IMR-90 (cell line): ENCODE data around the gene MAP3K7CL. TPM values are rescaled to one million over a fixed set of nuclear protein-coding genes. Genes with fewer than 3 reads are reported as not detected.

Experiments
- ATAC-seq: fragments of 200-7000 bp; cut with Tn5 transposase; 2 replicates; pipeline ENCODE4 v1.9.1; 2020; ENCODE audit warnings: low read depth, mild to moderate bottlenecking, moderate library complexity
- BruUV-seq: library from RNA; stranded (reverse); fragments of 400-500 nt; replicated peaks from 2 replicates; lab custom pipeline; 2021; lab: Mats Ljungman, UMichigan
- CTCF ChIA-PET: fragments of 300-600 bp; formaldehyde crosslinking; extraction: SDS; loops from one replicate; lab custom pipeline; 2021; ENCODE audit warnings: antibody characterized with exemption; lab: Yijun Ruan, JAX
- POLR2A ChIA-PET: fragments of 300-600 bp; sonication (Branson Sonifier 250); formaldehyde crosslinking; loops from one replicate; lab custom pipeline; 2022; ENCODE audit warnings: antibody characterized with exemption; ENCODE audit not compliant: unreplicated experiment; lab: Charles Lee
- DNase-seq: peaks from one replicate; pipeline ENCODE4 v3.0.0; 2013
- H2AFZ ChIP-seq: replicated peaks from 2 replicates; pipeline ENCODE3; 2013; ENCODE audit warnings: low read length, mild to moderate bottlenecking; ENCODE audit not compliant: poor library complexity
- H2AK5ac ChIP-seq: 2 replicates; pipeline ENCODE4 v1.6.1; 2013; ENCODE audit warnings: low read depth, low read length, inconsistent platforms
- H2AK9ac ChIP-seq: replicated peaks from 2 replicates; pipeline ENCODE3; 2013; ENCODE audit warnings: mild to moderate bottlenecking, low read depth, low read length, moderate library complexity; ENCODE audit not compliant: poor library complexity
- H2BK120ac ChIP-seq: 2 replicates; pipeline ENCODE4 v1.6.1; 2013; ENCODE audit warnings: low read depth, low read length, inconsistent platforms
- H2BK15ac ChIP-seq: 3 replicates; pipeline ENCODE4 v1.6.1; 2013; ENCODE audit warnings: low read depth, low read length, inconsistent platforms
- H2BK20ac ChIP-seq: 2 replicates; pipeline ENCODE4 v1.6.1; 2013; ENCODE audit warnings: low read depth, mild to moderate bottlenecking, inconsistent platforms, low read length, moderate library complexity
- H2BK5ac ChIP-seq: 2 replicates; pipeline ENCODE4 v1.6.1; 2013; ENCODE audit warnings: mild to moderate bottlenecking, low read depth, low read length, inconsistent platforms; ENCODE audit not compliant: poor library complexity, severe bottlenecking
- H3K14ac ChIP-seq: replicated peaks from 2 replicates; pipeline ENCODE4 v1.6.1; 2013; ENCODE audit warnings: low read depth, low read length, inconsistent platforms
- H3K18ac ChIP-seq: 2 replicates; pipeline ENCODE4 v1.6.1; 2013; ENCODE audit warnings: low read depth, low read length, control low read depth
- H3K23ac ChIP-seq: 2 replicates; pipeline ENCODE4 v1.6.1; 2013; ENCODE audit warnings: low read depth, low read length, inconsistent platforms
- H3K27ac ChIP-seq: 2 replicates; pipeline ENCODE4 v1.5.1; 2013; ENCODE audit warnings: mild to moderate bottlenecking, control low read depth, low read length; ENCODE audit not compliant: insufficient read depth
- H3K27me3 ChIP-seq: 2 replicates; pipeline ENCODE4 v1.6.1; 2013; ENCODE audit warnings: low read length; ENCODE audit not compliant: control insufficient read depth, insufficient read depth
- H3K36me3 ChIP-seq: 2 replicates; pipeline ENCODE4 v1.6.1; 2013; ENCODE audit warnings: low read length, mixed read lengths; ENCODE audit not compliant: control insufficient read depth, insufficient read depth
- H3K4ac ChIP-seq: 2 replicates; pipeline ENCODE4 v1.6.1; 2013; ENCODE audit warnings: low read depth, low read length, inconsistent platforms
- H3K4me1 ChIP-seq: 2 replicates; pipeline ENCODE4 v1.6.1; 2013; ENCODE audit warnings: low read length, mixed read lengths; ENCODE audit not compliant: control insufficient read depth, insufficient read depth
- H3K4me2 ChIP-seq: 2 replicates; pipeline ENCODE4 v1.6.1; 2013; ENCODE audit warnings: low read depth, mild to moderate bottlenecking, control low read depth, low read length, moderate library complexity
- H3K4me3 ChIP-seq: 2 replicates; pipeline ENCODE4 v1.5.1; 2013; ENCODE audit warnings: low read depth, mild to moderate bottlenecking, control low read depth, low read length, moderate library complexity; ENCODE audit not compliant: insufficient read depth
- H3K56ac ChIP-seq: 2 replicates; pipeline ENCODE4 v1.6.1; 2013; ENCODE audit warnings: low read length, inconsistent platforms; ENCODE audit not compliant: insufficient read depth; ENCODE audit errors: extremely low read depth
- H3K79me1 ChIP-seq, 2 experiments: 2 replicates each; pipeline ENCODE4 v1.6.1; 2013; ENCODE audit warnings: low read length in 2 of 2, inconsistent platforms in 1 of 2, low read depth in 1 of 2
- H3K9ac ChIP-seq: 2 replicates; pipeline ENCODE4 v1.6.1; 2013; ENCODE audit warnings: low read depth, low read length, control low read depth
- H3K9me1 ChIP-seq: 2 replicates; pipeline ENCODE4 v1.6.1; 2013; ENCODE audit warnings: low read length, inconsistent platforms; ENCODE audit not compliant: insufficient read depth
- H3K9me3 ChIP-seq: 2 replicates; pipeline ENCODE4 v1.6.1; 2013; ENCODE audit warnings: low read length; ENCODE audit not compliant: control insufficient read depth, insufficient read depth
- H4K20me1 ChIP-seq: 2 replicates; pipeline ENCODE4 v1.6.1; 2013; ENCODE audit warnings: low read length, inconsistent platforms; ENCODE audit not compliant: insufficient read depth
- H4K5ac ChIP-seq: 2 replicates; pipeline ENCODE4 v1.6.1; 2013; ENCODE audit warnings: mild to moderate bottlenecking, low read depth, low read length, control low read depth
- H4K8ac ChIP-seq, 2 experiments: 2 replicates each; pipeline ENCODE4 v1.6.1; 2013; ENCODE audit warnings: low read depth in 2 of 2, low read length in 2 of 2, control low read depth in 1 of 2, inconsistent platforms in 1 of 2
- H4K91ac ChIP-seq: 2 replicates; pipeline ENCODE4 v1.6.1; 2013; ENCODE audit warnings: low read depth, low read length, inconsistent platforms; ENCODE audit not compliant: insufficient read depth
- BHLHE40 ChIP-seq: fragments of 150-350 bp; IDR thresholded peaks from 2 replicates; pipeline ENCODE4 v1.6.1; 2016; ENCODE audit warnings: mild to moderate bottlenecking, low read depth, low read length
- CEBPB ChIP-seq: IDR thresholded peaks from 2 replicates; pipeline ENCODE4 v1.6.1; 2012; ENCODE audit warnings: low read depth, low read length, improper control_type of control experiment
- CHD1 ChIP-seq: IDR thresholded peaks from 2 replicates; pipeline ENCODE4 v1.6.1; 2012; ENCODE audit warnings: low read depth, low read length, improper control_type of control experiment
- FOS ChIP-seq: fragments of 150-350 bp; IDR thresholded peaks from 2 replicates; pipeline ENCODE4 v1.6.1; 2016; ENCODE audit warnings: low read depth, low read length
- MAFK ChIP-seq: IDR thresholded peaks from 2 replicates; pipeline ENCODE4 v1.6.1; 2012; ENCODE audit warnings: low read depth, low read length, improper control_type of control experiment
- MXI1 ChIP-seq: IDR thresholded peaks from 2 replicates; pipeline ENCODE4 v1.6.1; 2012; ENCODE audit warnings: low read depth, mild to moderate bottlenecking, low read length, moderate library complexity, borderline replicate concordance
- POLR2A ChIP-seq: IDR thresholded peaks from 2 replicates; pipeline ENCODE4 v1.6.1; 2012; ENCODE audit warnings: mild to moderate bottlenecking, low read depth, low read length
- RAD21 ChIP-seq: IDR thresholded peaks from 2 replicates; pipeline ENCODE4 v1.6.1; 2012; ENCODE audit warnings: low read length, improper control_type of control experiment
- RCOR1 ChIP-seq: IDR thresholded peaks from 2 replicates; pipeline ENCODE4 v1.6.1; 2012; ENCODE audit warnings: mild to moderate bottlenecking, low read length, improper control_type of control experiment; ENCODE audit not compliant: insufficient replicate concordance
- RFX5 ChIP-seq: IDR thresholded peaks from 2 replicates; pipeline ENCODE4 v1.8.0; 2012; ENCODE audit warnings: low read depth, mild to moderate bottlenecking, low read length, moderate library complexity
- SMC3 ChIP-seq: fragments of 150-350 bp; IDR thresholded peaks from 2 replicates; pipeline ENCODE4 v1.6.1; 2016; ENCODE audit warnings: low read depth, mild to moderate bottlenecking, antibody characterized with exemption, low read length, moderate library complexity
- WGBS, 2 experiments: methylation state at CpG; one replicate each; pipeline versions ENCODE4 v1.1.5 to v1.1.7; 2013; ENCODE audit warnings: missing lambda C conversion rate in 2 of 2; ENCODE audit not compliant: insufficient read length in 1 of 2; ENCODE audit errors: extremely low coverage in 2 of 2; 5-methylcytosine and 5-hydroxymethylcytosine counted together
- dilution Hi-C: fragments of 300-500 bp; cut with HindIII; formaldehyde crosslinking; loops from one replicate; pipeline ENCODE4 v1.14.3; 2018; ENCODE audit warnings: low sequenced_read_pairs; ENCODE audit not compliant: unreplicated experiment
- in situ Hi-C: fragments of 300-500 bp; cut with MboI; formaldehyde crosslinking; loops from 3 replicates; pipeline ENCODE4 v1.14.3; 2019; ENCODE audit warnings: low sequenced_read_pairs, inconsistent platforms, mixed read lengths
- intact Hi-C: fragments of 100-400 bp; cut with micrococcal nuclease; formaldehyde crosslinking; loops from 2 replicates; pipeline ENCODE4 v1.10.0; 2022
- polyA plus RNA-seq, 3 experiments: library from polyadenylated mRNA; depleted of rRNA; stranded (reverse); fragments of >200 nt; gene quantifications; 2 replicates each; pipeline ENCODE4 v1.2.3, GENCODE V29; 2012; ENCODE audit warnings: low replicate concordance in 1 of 3
- total RNA-seq: library from RNA; depleted of rRNA; stranded (reverse); fragments of >200 nt; gene quantifications from 2 replicates; pipeline ENCODE4 v1.2.3, GENCODE V29; 2012
- TF ChIP-seq, protein P1 (sequence below): fragments of 150-350 bp; IDR thresholded peaks from 2 replicates; pipeline ENCODE4 v1.6.1; 2017; ENCODE audit warnings: mild to moderate bottlenecking, antibody characterized with exemption, low read length, low read depth
- TF ChIP-seq, protein P2 (sequence below): conservative IDR thresholded peaks from 2 replicates; pipeline ENCODE4 v1.5.1; 2012; ENCODE audit warnings: mild to moderate bottlenecking, low read depth, low read length, improper control_type of control experiment
- TF ChIP-seq, protein P3 (sequence below): fragments of 150-350 bp; IDR thresholded peaks from 2 replicates; pipeline ENCODE4 v1.6.1; 2016; ENCODE audit warnings: low read depth, mild to moderate bottlenecking, low read length, moderate library complexity, borderline replicate concordance

MAP3K7CL gene
- total and polyA plus RNA-seq, 2 of the 4 experiments (the other 2 are of a cell fraction): 21.0 to 22.3 TPM

DNA sequence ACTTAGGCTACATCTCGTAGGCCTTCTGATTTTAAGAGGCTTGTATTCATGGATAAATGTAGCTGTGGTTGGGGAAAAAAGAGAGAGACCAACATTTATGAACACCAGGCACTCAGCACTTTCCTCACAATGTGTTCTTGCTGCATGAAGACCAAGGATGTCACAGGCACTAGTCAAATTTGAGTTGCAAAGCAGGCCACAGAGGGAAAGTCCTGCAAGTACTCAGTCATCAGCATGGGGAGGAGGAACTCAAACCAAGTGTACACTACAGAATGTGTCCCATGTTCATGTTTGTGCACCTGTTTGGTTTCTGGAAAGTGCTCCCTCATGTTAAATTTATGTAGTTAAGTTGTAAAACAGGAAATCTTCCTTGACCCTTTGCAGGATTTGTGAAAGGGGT, 8.7 kb upstream of the MAP3K7CL start:
- no peak overlapping the region for H4K8ac ChIP-seq
- no peaks in the 10 kb centered on the region for H3K9me1 ChIP-seq
- ChIA-PET CTCF (no interaction called here), POLR2A (no interaction called here)
- dilution Hi-C loops: no loop called here
- no peak overlapping the region for H3K23ac ChIP-seq
- DNase-seq: no peak
- H3K4me3 ChIP-seq: no peak overlapping the region
- no peak overlapping the region for H4K91ac ChIP-seq
- H2AK5ac ChIP-seq: no peak overlapping the region
- H3K9me3 ChIP-seq: no peaks in the 10 kb centered on the region
- intact Hi-C loops: no loop called here
- H3K27me3 ChIP-seq: no peaks in the 10 kb centered on the region
- H3K4me1 ChIP-seq: no peaks in the 10 kb centered on the region
- no peak overlapping the region for H2BK15ac ChIP-seq
- no peak overlapping the region for H3K4ac ChIP-seq
- H2BK120ac ChIP-seq: no peak overlapping the region
- BruUV-seq: no TSS peak
- no peak overlapping the region; the same call in 1 of the 2 replicates for H2BK20ac ChIP-seq
- WGBS, 2 experiments: no CpG with 5 or more reads among the region's 1 CpG
- no peak overlapping the region for H3K18ac ChIP-seq
- in situ Hi-C loops: no loop called here
- 0 out of 2 replicates have a peak overlapping the region, but pooled peaks have one; percentile 39 for H3K14ac ChIP-seq
- no peak for ATAC-seq
- H2AK9ac ChIP-seq: no peak overlapping the region
- no peak overlapping the region for H4K5ac ChIP-seq
- no peak overlapping the region for H2BK5ac ChIP-seq
- H3K9ac ChIP-seq: no peak overlapping the region
- H4K20me1 ChIP-seq: no peaks in the 10 kb centered on the region
- TF ChIP-seq FOS (no peak), CEBPB (no peak), BHLHE40 (no peak), RAD21 (no peak), SMC3 (no peak), RFX5 (no peak), MAFK (no peak), RCOR1 (no peak), CHD1 (no peak), POLR2A (no peak), MXI1 (no peak)
- TF ChIP-seq, protein P1, sequence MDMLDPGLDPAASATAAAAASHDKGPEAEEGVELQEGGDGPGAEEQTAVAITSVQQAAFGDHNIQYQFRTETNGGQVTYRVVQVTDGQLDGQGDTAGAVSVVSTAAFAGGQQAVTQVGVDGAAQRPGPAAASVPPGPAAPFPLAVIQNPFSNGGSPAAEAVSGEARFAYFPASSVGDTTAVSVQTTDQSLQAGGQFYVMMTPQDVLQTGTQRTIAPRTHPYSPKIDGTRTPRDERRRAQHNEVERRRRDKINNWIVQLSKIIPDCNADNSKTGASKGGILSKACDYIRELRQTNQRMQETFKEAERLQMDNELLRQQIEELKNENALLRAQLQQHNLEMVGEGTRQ: no peak
- TF ChIP-seq, protein P2, sequence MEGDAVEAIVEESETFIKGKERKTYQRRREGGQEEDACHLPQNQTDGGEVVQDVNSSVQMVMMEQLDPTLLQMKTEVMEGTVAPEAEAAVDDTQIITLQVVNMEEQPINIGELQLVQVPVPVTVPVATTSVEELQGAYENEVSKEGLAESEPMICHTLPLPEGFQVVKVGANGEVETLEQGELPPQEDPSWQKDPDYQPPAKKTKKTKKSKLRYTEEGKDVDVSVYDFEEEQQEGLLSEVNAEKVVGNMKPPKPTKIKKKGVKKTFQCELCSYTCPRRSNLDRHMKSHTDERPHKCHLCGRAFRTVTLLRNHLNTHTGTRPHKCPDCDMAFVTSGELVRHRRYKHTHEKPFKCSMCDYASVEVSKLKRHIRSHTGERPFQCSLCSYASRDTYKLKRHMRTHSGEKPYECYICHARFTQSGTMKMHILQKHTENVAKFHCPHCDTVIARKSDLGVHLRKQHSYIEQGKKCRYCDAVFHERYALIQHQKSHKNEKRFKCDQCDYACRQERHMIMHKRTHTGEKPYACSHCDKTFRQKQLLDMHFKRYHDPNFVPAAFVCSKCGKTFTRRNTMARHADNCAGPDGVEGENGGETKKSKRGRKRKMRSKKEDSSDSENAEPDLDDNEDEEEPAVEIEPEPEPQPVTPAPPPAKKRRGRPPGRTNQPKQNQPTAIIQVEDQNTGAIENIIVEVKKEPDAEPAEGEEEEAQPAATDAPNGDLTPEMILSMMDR: no peak
- TF ChIP-seq, protein P3, sequence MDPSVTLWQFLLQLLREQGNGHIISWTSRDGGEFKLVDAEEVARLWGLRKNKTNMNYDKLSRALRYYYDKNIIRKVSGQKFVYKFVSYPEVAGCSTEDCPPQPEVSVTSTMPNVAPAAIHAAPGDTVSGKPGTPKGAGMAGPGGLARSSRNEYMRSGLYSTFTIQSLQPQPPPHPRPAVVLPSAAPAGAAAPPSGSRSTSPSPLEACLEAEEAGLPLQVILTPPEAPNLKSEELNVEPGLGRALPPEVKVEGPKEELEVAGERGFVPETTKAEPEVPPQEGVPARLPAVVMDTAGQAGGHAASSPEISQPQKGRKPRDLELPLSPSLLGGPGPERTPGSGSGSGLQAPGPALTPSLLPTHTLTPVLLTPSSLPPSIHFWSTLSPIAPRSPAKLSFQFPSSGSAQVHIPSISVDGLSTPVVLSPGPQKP: no peak
- H3K36me3 ChIP-seq: no peaks in the 10 kb centered on the region
- H3K4me2 ChIP-seq: no peak overlapping the region
- no peaks in the 10 kb centered on the region for H3K79me1 ChIP-seq
- no peak overlapping the region for H3K27ac ChIP-seq
- H3K56ac ChIP-seq: no peak overlapping the region
- no peak overlapping the region for H2AFZ ChIP-seq
